H1 (cell line): ENCODE measurements around the gene ALKBH7. TPM values are rescaled to one million over a fixed set of nuclear protein-coding genes. Genes with fewer than 3 reads are reported as not detected.

ENCODE experiments used
- CTCF ChIA-PET: fragments of 300-600 bp; sonication (Branson Sonifier 250); formaldehyde crosslinking; loops from one replicate; lab custom pipeline; 2021; ENCODE audit not compliant: partially characterized antibody; lab: Charles Lee
- POLR2A ChIA-PET: fragments of 300-600 bp; sonication (Branson Sonifier 250); formaldehyde crosslinking; loops from one replicate; lab custom pipeline; 2021; ENCODE audit warnings: inconsistent platforms; ENCODE audit not compliant: partially characterized antibody; lab: Charles Lee
- DNase-seq, 2 experiments: peaks; one replicate each; pipeline versions ENCODE4 v3.0.0 to v3.0.0-alpha.2; 2010 to 2022; ENCODE audit warnings: low spot score in 2 of 2, low read depth in 1 of 2, mixed read lengths in 1 of 2
- FAIRE-seq: peaks from 2 replicates; lab custom pipeline; 2011; peaks lifted over from hg19 to GRCh38; lab: Jason Lieb, UNC
- H2AFZ ChIP-seq: 2 replicates; pipeline ENCODE4 v1.8.1; 2012; ENCODE audit warnings: low read length, inconsistent platforms
- H2AK5ac ChIP-seq: 2 replicates; pipeline ENCODE4 v1.6.1; 2013; ENCODE audit warnings: low read depth, low read length
- H2BK120ac ChIP-seq: replicated peaks from 2 replicates; pipeline ENCODE3; 2013; ENCODE audit warnings: low read depth, low read length, inconsistent platforms
- H2BK12ac ChIP-seq: 2 replicates; pipeline ENCODE4 v1.6.1; 2013; ENCODE audit warnings: low read depth, low read length
- H2BK15ac ChIP-seq: 2 replicates; pipeline ENCODE4 v1.6.1; 2013; ENCODE audit warnings: low read length
- H2BK20ac ChIP-seq: 2 replicates; pipeline ENCODE4 v1.6.1; 2013; ENCODE audit warnings: low read length
- H2BK5ac ChIP-seq: 2 replicates; pipeline ENCODE4 v1.6.1; 2013; ENCODE audit warnings: low read depth, low read length
- H3K14ac ChIP-seq: 2 replicates; pipeline ENCODE4 v1.6.1; 2013; ENCODE audit warnings: inconsistent platforms; ENCODE audit not compliant: insufficient read length
- H3K18ac ChIP-seq: 2 replicates; pipeline ENCODE4 v1.6.1; 2013; ENCODE audit warnings: low read length; ENCODE audit errors: extremely low read depth
- H3K23ac ChIP-seq: 2 replicates; pipeline ENCODE4 v1.6.1; 2013; ENCODE audit warnings: inconsistent platforms; ENCODE audit not compliant: insufficient read length
- H3K23me2 ChIP-seq: 2 replicates; pipeline ENCODE4 v1.6.1; 2013; ENCODE audit warnings: low read depth, low read length
- H3K27ac ChIP-seq: 2 replicates; pipeline ENCODE4 v1.6.1; 2011; ENCODE audit warnings: low read depth, low read length, inconsistent platforms
- H3K27me3 ChIP-seq, 4 experiments: replicated peaks in 1 of 4; 1 replicate in 1 of 4; 2 replicates in 3 of 4; pipeline versions ENCODE4 v1.6.1 to v1.8.1; 2011 to 2013; ENCODE audit warnings: low read length in 3 of 4, mild to moderate bottlenecking in 3 of 4, inconsistent platforms in 2 of 4, mixed read lengths in 2 of 4, moderate library complexity in 1 of 4; ENCODE audit not compliant: control insufficient read depth in 3 of 4, insufficient read depth in 3 of 4; ENCODE audit errors: extremely low read depth in 1 of 4
- H3K36me3 ChIP-seq, 4 experiments: 2 replicates each; pipeline versions ENCODE4 v1.6.1 to v1.8.1; 2011 to 2013; ENCODE audit warnings: mild to moderate bottlenecking in 4 of 4, low read length in 3 of 4, moderate library complexity in 2 of 4, control low read depth in 1 of 4, inconsistent platforms in 1 of 4; ENCODE audit not compliant: insufficient read depth in 4 of 4, control insufficient read depth in 2 of 4
- H3K4ac ChIP-seq: replicated peaks from 2 replicates; pipeline ENCODE3; 2013; ENCODE audit warnings: low read length, low read depth, mixed read lengths, inconsistent platforms; ENCODE audit not compliant: insufficient read length
- H3K4me1 ChIP-seq, 4 experiments: replicated peaks in 1 of 4; 1 replicate in 1 of 4; 2 replicates in 3 of 4; pipeline versions ENCODE4 v1.6.1 to v1.8.1; 2011 to 2013; ENCODE audit warnings: low read length in 3 of 4, inconsistent platforms in 2 of 4, mixed read lengths in 1 of 4; ENCODE audit not compliant: insufficient read depth in 4 of 4, control insufficient read depth in 3 of 4
- H3K4me2 ChIP-seq, 2 experiments: 2 replicates each; pipeline versions ENCODE4 v1.6.1 to v1.8.1; 2011 to 2013; ENCODE audit warnings: low read depth in 2 of 2, low read length in 2 of 2, control low read depth in 1 of 2, inconsistent platforms in 1 of 2, mild to moderate bottlenecking in 1 of 2; ENCODE audit not compliant: insufficient read depth in 1 of 2
- H3K4me3 ChIP-seq, 4 experiments: fragments of 200-600, 300-600 bp in 1 of 4; sonication (generic), shearing (Covaris generic), sonication (Bioruptor Twin) in 1 of 4; 2 replicates each; pipeline versions ENCODE4 v1.5.1 to v1.8.1; 2011 to 2016; ENCODE audit warnings: low read length in 4 of 4, low read depth in 3 of 4, control low read depth in 2 of 4, inconsistent platforms in 2 of 4, mild to moderate bottlenecking in 2 of 4, mixed read lengths in 1 of 4, moderate library complexity in 1 of 4; ENCODE audit not compliant: insufficient read depth in 2 of 4; ENCODE audit errors: extremely low read depth in 1 of 4
- H3K56ac ChIP-seq: replicated peaks from 2 replicates; pipeline ENCODE3; 2013; ENCODE audit warnings: low read depth, mild to moderate bottlenecking, mixed read lengths, low read length, inconsistent platforms; ENCODE audit not compliant: insufficient read length
- H3K79me1 ChIP-seq: 2 replicates; pipeline ENCODE4 v1.6.1; 2013; ENCODE audit warnings: low read depth, low read length, control low read depth
- H3K79me2 ChIP-seq, 2 experiments: 2 replicates each; pipeline versions ENCODE4 v1.6.1 to v1.8.1; 2012 to 2013; ENCODE audit warnings: low read length in 2 of 2, mild to moderate bottlenecking in 2 of 2, inconsistent platforms in 1 of 2; ENCODE audit not compliant: insufficient read depth in 2 of 2, control insufficient read depth in 1 of 2
- H3K9ac ChIP-seq, 4 experiments: replicated peaks in 1 of 4; 1 replicate in 1 of 4; 2 replicates in 3 of 4; pipeline versions ENCODE4 v1.6.1 to v1.8.1; 2011 to 2013; ENCODE audit warnings: low read depth in 3 of 4, low read length in 3 of 4, control low read depth in 2 of 4, mild to moderate bottlenecking in 2 of 4, moderate library complexity in 2 of 4, inconsistent platforms in 1 of 4; ENCODE audit errors: extremely low read depth in 1 of 4
- H3K9me3 ChIP-seq, 2 experiments: 2 replicates each; pipeline versions ENCODE4 v1.6.1 to v1.8.1; 2012 to 2013; ENCODE audit warnings: mild to moderate bottlenecking in 2 of 2, moderate library complexity in 2 of 2, control low read depth in 1 of 2, inconsistent platforms in 1 of 2, low read depth in 1 of 2, low read length in 1 of 2, mixed read lengths in 1 of 2; ENCODE audit not compliant: insufficient read depth in 2 of 2
- H4K20me1 ChIP-seq, 2 experiments: replicated peaks in 1 of 2; 2 replicates each; pipeline versions ENCODE3 to v1.8.1; 2011 to 2013; ENCODE audit warnings: inconsistent platforms in 2 of 2, low read length in 2 of 2, mild to moderate bottlenecking in 1 of 2; ENCODE audit not compliant: insufficient read depth in 2 of 2, control insufficient read depth in 1 of 2
- H4K5ac ChIP-seq: 2 replicates; pipeline ENCODE4 v1.6.1; 2013; ENCODE audit warnings: low read length, low read depth, mixed read lengths, inconsistent platforms; ENCODE audit not compliant: insufficient read length
- H4K8ac ChIP-seq: 2 replicates; pipeline ENCODE4 v1.8.0; 2013; ENCODE audit warnings: mild to moderate bottlenecking, moderate library complexity, low read length, inconsistent platforms; ENCODE audit not compliant: insufficient read depth; ENCODE audit errors: extremely low read depth
- H4K91ac ChIP-seq: replicated peaks from 2 replicates; pipeline ENCODE3; 2013; ENCODE audit warnings: low read length, mixed read lengths, inconsistent platforms; ENCODE audit not compliant: insufficient read length
- BACH1 ChIP-seq: IDR thresholded peaks from 2 replicates; pipeline ENCODE4 v1.6.1; 2012; ENCODE audit warnings: low read length, improper control_type of control experiment
- CBX8 ChIP-seq: fragments of 300-800, 300-1000 bp; sonication (generic); IDR thresholded peaks from 2 replicates; pipeline ENCODE4 v1.7.1; 2016; ENCODE audit warnings: low read depth, low read length, borderline replicate concordance
- CEBPB ChIP-seq: IDR thresholded peaks from 2 replicates; pipeline ENCODE4 v1.6.1; 2012; ENCODE audit warnings: low read depth, low read length
- EGR1 ChIP-seq: IDR thresholded peaks from 2 replicates; pipeline ENCODE4 v1.6.1; 2011; ENCODE audit warnings: low read depth, low read length, borderline replicate concordance
- EZH2 ChIP-seq: fragments of 200-600 bp; sonication (generic); IDR thresholded peaks from 2 replicates; pipeline ENCODE4 v1.7.1; 2012; ENCODE audit warnings: low read depth, mild to moderate bottlenecking, moderate library complexity, low read length, inconsistent platforms; ENCODE audit not compliant: severe bottlenecking
- HDAC2 ChIP-seq, 2 experiments: fragments of 300-600 bp in 1 of 2; sonication (generic) in 1 of 2; IDR thresholded peaks; 2 replicates each; pipeline ENCODE4 v1.6.1; 2011 to 2012; ENCODE audit warnings: low read depth in 2 of 2, low read length in 2 of 2, mild to moderate bottlenecking in 2 of 2, moderate library complexity in 2 of 2, borderline replicate concordance in 1 of 2, inconsistent platforms in 1 of 2
- KDM5A ChIP-seq: fragments of 200-600 bp; IDR thresholded peaks from 2 replicates; pipeline ENCODE4 v1.7.1; 2012; ENCODE audit warnings: mild to moderate bottlenecking, low read length, inconsistent platforms, mixed read lengths
- POLR2A ChIP-seq, 2 experiments: IDR thresholded peaks; 1 replicate in 1 of 2; 2 replicates in 1 of 2; pipeline ENCODE4 v1.6.1; 2011; ENCODE audit warnings: low read depth in 2 of 2, low read length in 2 of 2, mild to moderate bottlenecking in 2 of 2; ENCODE audit errors: control extremely low read depth in 1 of 2
- RXRA ChIP-seq: IDR thresholded peaks from 2 replicates; pipeline ENCODE4 v1.6.1; 2011; ENCODE audit warnings: low read depth, mild to moderate bottlenecking, low read length, moderate library complexity; ENCODE audit not compliant: insufficient read depth
- SIX5 ChIP-seq: IDR thresholded peaks from 2 replicates; pipeline ENCODE4 v1.6.1; 2011; ENCODE audit warnings: mild to moderate bottlenecking, low read depth, low read length
- TAF1 ChIP-seq: IDR thresholded peaks from 2 replicates; pipeline ENCODE4 v1.6.1; 2011; ENCODE audit warnings: mild to moderate bottlenecking, low read depth, low read length
- TBP ChIP-seq: IDR thresholded peaks from 2 replicates; pipeline ENCODE4 v1.6.1; 2011; ENCODE audit warnings: low read depth, low read length, improper control_type of control experiment
- WGBS, 2 experiments: shearing (Covaris generic) in 1 of 2; methylation state at CpG; one replicate each; pipeline versions ENCODE4 v1.1.6 to v1.1.7; 2013 to 2015; ENCODE audit warnings: low lambda C conversion rate in 2 of 2, mixed read lengths in 2 of 2, inconsistent platforms in 1 of 2, low coverage in 1 of 2, missing lambda C conversion rate in 1 of 2; ENCODE audit not compliant: insufficient replicate concordance in 2 of 2, insufficient coverage in 1 of 2, insufficient read length in 1 of 2; ENCODE audit errors: extremely low coverage in 1 of 2, missing lambda C conversion rate in 1 of 2; 5-methylcytosine and 5-hydroxymethylcytosine counted together
- polyA plus RNA-seq, 7 experiments: library from polyadenylated mRNA; depleted of rRNA in 3 of 7; stranded (reverse) in 5 of 7; unstranded in 2 of 7; fragments of >200 nt in 5 of 7; fragments of 200-250 nt in 2 of 7; gene quantifications; 1 replicate in 5 of 7; 2 replicates in 1 of 7; 4 replicates in 1 of 7; pipeline versions ENCODE4 v1.2.1 to v1.2.3, GENCODE V29; 2011 to 2013; ENCODE audit warnings: missing spikeins in 2 of 7, mixed read lengths in 2 of 7
- total RNA-seq: library from RNA; stranded (reverse); fragmentation: NEBNext Ultra II Directional; extraction: Animal tissue kit (Norgen Biotek cat#: 25700); gene quantifications from 2 replicates; pipeline ENCODE4 v1.2.1, GENCODE V29; 2021

The ALKBH7 gene
- total and polyA plus RNA-seq, 2 of the 8 experiments (the other 6 are each of a cell fraction or from before 2014, with no cell fraction given), result 66.3 to 100 TPM

DNA sequence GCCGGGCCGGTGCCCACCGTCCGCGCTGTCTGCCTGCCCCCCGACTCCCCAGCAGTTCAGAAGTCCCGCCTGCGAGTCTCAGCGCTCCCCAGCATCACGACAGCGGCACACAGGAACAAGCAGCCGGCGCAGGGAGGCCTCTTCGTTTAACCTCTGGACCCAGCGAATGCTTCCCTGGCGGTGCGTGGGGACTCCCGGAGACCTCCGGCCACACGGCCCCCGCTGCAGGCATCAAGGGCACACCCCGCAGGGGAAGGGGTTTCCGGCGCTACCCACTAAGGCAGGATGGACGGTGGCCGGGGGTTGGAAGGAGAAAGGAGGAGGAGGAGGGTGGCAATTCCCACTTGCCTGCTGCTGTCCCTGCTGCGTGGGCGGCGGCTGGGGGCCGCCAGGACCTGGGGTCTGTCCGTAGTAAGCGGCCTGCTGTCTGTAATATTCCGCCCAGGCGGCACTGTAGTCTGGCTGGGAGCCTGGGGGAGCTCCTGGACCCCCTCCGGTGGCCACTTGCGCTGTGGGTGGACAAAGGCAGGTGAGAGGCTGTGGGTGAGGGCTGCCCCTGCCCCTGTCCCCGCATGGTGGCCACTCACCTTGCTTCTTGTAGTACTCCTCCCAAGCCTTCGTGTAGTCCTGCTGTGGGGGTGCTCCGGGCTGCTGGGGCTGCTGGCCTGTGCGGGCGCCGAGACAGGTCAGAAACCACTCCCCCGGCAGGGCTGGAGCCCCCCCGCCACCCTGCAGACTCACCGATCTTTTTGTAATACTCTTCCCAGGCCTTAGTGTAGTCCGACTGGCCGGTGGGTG lies 42.4 kb downstream of the ALKBH7 start:
- H4K8ac ChIP-seq, result no peak overlapping the region; the same call in 1 of the 2 replicates
- H2AFZ ChIP-seq, result no peak overlapping the region
- H3K4me3 ChIP-seq, result no peak overlapping the region
- H3K56ac ChIP-seq, result no peak overlapping the region
- no peaks in the 10 kb centered on the region for H3K9me3 ChIP-seq
- H2BK15ac ChIP-seq, result no peak overlapping the region
- 91% methylated on average over 44 of the region's 47 CpGs; no CpG with 5 or more reads in 1 of the 2 experiments for WGBS, 2 experiments
- H3K79me2 ChIP-seq, result peaks cover 0 to 27% of the 10 kb centered on the region in 2 experiments; a peak in 2 of 4 replicates
- FAIRE-seq, result no peak
- no peak overlapping the region for H2BK12ac ChIP-seq
- H3K79me1 ChIP-seq, result peaks cover 14% of the 10 kb centered on the region
- no peak overlapping the region for H3K27ac ChIP-seq
- no peak overlapping the region for H3K14ac ChIP-seq
- no peak overlapping the region for H3K23ac ChIP-seq
- H4K5ac ChIP-seq, result no peak overlapping the region
- H3K23me2 ChIP-seq, result no peaks in the 10 kb centered on the region
- POLR2A ChIA-PET, result interaction anchor here (0.6 to 1.6 kb wide), 5 partner anchors 9 to 21 kb away, joined by 3 to 5 read pairs (median 4); partner anchors contain the start of gene KHSRP
- H2BK120ac ChIP-seq, result no peak overlapping the region
- H3K27me3 ChIP-seq, result no peaks in the 10 kb centered on the region
- CTCF ChIA-PET, result interaction anchor here (1.4 kb wide), 1 partner anchor 196 kb away, joined by 3 read pairs; no protein-coding TSS in a partner anchor
- no peak overlapping the region for H3K4ac ChIP-seq
- no peak overlapping the region for H3K18ac ChIP-seq
- no peak overlapping the region for H2AK5ac ChIP-seq
- no peak overlapping the region for H2BK20ac ChIP-seq
- no peak overlapping the region for H3K9ac ChIP-seq
- H3K36me3 ChIP-seq, result peaks cover 36 to 67% (median 55%) of the 10 kb centered on the region in 4 experiments
- no peak for DNase-seq
- H3K4me1 ChIP-seq, result peaks cover 0 to 12% (median 6%) of the 10 kb centered on the region in 4 experiments; a peak in 6 of 7 replicates
- H3K4me2 ChIP-seq, result no peak overlapping the region
- no peak overlapping the region for H2BK5ac ChIP-seq
- peaks cover 16 to 41% of the 10 kb centered on the region in 2 experiments for H4K20me1 ChIP-seq
- H4K91ac ChIP-seq, result no peak overlapping the region
- TF ChIP-seq SIX5 (no peak), POLR2A (IDR thresholded peaks at IDR 0.05; ENCODE audit: control extremely low read depth in 1 of 2, low read depth in 2 of 2, low read length in 2 of 2) (no peak), CEBPB (no peak), BACH1 (no peak), RXRA (no peak), TAF1 (no peak), CBX8 (no peak), EGR1 (no peak), HDAC2 (IDR thresholded peaks at IDR 0.05; ENCODE audit: borderline replicate concordance in 1 of 2, low read depth in 2 of 2, low read length in 2 of 2) (no peak), TBP (no peak), EZH2 (no peak), KDM5A (no peak)
